ENCODE data around the gene ITGAD.

GRCh38 chr16:31451681-31452351, 58.7 kb downstream of the ITGAD start:
- TF ChIP-seq, protein P1, sequence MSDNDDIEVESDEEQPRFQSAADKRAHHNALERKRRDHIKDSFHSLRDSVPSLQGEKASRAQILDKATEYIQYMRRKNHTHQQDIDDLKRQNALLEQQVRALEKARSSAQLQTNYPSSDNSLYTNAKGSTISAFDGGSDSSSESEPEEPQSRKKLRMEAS (IDR thresholded peaks at IDR 0.05) = peak; percentile 65
- TF ChIP-seq CTCF (CRISPR knock-in tag; IDR thresholded peaks at IDR 0.05) = peak; percentile 76
- no peak for TF ChIP-seq EZH2 (conservative IDR thresholded peaks at IDR 0.05; ENCODE audit: low read depth, low read length)
- TF ChIP-seq MZF1 (CRISPR knock-in tag; IDR thresholded peaks at IDR 0.05; ENCODE audit: borderline replicate concordance) = no peak
- no peak for TF ChIP-seq ZNF607 (CRISPR knock-in tag; IDR thresholded peaks at IDR 0.05; ENCODE audit: borderline replicate concordance)
- no peak for TF ChIP-seq HIVEP1 (CRISPR knock-in tag; IDR thresholded peaks at IDR 0.05)
- TF ChIP-seq ZNF280B (CRISPR knock-in tag; IDR thresholded peaks at IDR 0.05; ENCODE audit: borderline replicate concordance) = no peak
- no peak for TF ChIP-seq POLR2A (IDR thresholded peaks at IDR 0.05; ENCODE audit: insufficient read depth in 1 of 2, low read depth in 2 of 2, low read length in 2 of 2)

Measured in HepG2 (cell line).